ENCODE data around the gene ATG16L2. TPM values are rescaled to one million over a fixed set of nuclear protein-coding genes. Genes with fewer than 3 reads are reported as not detected.

The ATG16L2 gene
- total and polyA plus RNA-seq, 10 of the 15 experiments (the other 5 are each of a cell fraction or from before 2014, with no cell fraction given) = 1.9 to 67.7 (median 30.4) TPM

DNA sequence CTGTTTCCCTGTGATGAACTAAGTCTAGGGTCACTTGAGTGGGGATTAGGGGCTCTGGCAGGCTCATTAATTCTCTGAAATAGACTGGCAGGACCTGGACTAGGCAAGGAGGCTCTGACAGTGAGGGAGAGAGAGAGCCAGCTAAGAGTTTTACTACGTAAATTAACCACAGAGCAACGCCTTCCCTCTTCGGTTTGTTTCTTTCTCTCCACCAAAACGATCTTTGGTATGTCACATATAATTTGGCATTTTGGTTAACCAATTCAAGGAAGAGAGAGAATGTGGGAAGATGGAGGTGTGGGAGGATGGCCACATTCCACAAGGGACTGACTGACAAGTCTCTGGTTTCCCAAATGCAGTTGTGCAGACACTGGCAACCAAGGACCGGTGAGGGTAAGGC, 27.9 kb downstream of the ATG16L2 start (continued):
- TF ChIP-seq SIX5 (IDR thresholded peaks at IDR 0.05; ENCODE audit: low read depth, low read length, severe bottlenecking) (no peak), ZNF217 (IDR thresholded peaks at IDR 0.05) (no peak), ASH2L (IDR thresholded peaks at IDR 0.05; ENCODE audit: borderline replicate concordance, low read depth) (no peak)

DNA sequence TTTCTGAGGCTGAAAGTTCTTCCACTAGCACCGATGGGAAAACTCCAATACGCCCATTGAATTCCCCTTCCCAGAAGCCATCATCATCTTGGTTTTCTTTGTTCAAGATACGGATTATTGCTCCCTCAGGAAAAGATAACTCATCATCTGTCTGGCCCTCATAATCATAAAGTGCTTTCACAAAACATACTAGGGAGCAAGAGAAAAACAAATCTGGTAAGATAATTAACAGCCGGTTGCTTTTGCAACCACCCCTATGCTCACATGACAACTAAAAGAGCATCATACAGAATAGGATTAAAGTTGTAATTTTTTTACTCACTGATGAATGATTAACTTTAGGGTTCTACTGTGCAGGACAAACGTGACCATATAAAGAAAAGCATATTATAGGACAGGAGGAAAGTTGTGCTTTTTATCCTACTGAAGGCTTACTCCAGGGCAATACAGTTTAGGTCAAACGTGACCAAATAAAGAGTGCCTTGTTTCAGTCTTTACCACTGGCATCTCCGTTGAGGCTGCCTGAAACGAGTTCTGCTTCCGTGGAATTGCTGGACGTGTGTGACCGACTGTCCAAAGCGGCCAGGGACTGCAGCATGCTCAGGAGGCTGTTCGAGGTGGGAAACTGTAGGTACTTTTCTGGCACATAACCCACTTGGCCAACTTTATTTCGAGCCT, 28.6 kb downstream of the ATG16L2 start:
- Histone ChIP-seq H3K79me2 (ENCODE audit: control insufficient read depth, insufficient read depth, low read length) (no peaks in the 10 kb centered on the region), H3K9ac (ENCODE audit: control insufficient read depth, insufficient read depth, low read length) (no peak overlapping the region), H3K4me3 (no peak overlapping the region), H3K4me2 (ENCODE audit: control insufficient read depth, insufficient read depth) (no peak overlapping the region), H3K9me3 (replicated peaks; ENCODE audit: control insufficient read depth, insufficient read depth, low read length) (no peaks in the 10 kb centered on the region), H4K20me1 (ENCODE audit: control insufficient read depth, insufficient read depth) (no peaks in the 10 kb centered on the region), H3K4me1 (ENCODE audit: control insufficient read depth, insufficient read depth, low read length) (no peaks in the 10 kb centered on the region), H2AFZ (ENCODE audit: control insufficient read depth, low read depth, low read length) (no peak overlapping the region), H3K36me3 (ENCODE audit: control insufficient read depth in 2 of 2, insufficient read depth in 2 of 2, low read length in 1 of 2) (peaks cover 20 to 48% of the 10 kb centered on the region in 2 experiments), H3K27ac (ENCODE audit: control insufficient read depth, insufficient read depth) (no peak overlapping the region), H3K27me3 (replicated peaks in 1 of 2; ENCODE audit: control insufficient read depth in 2 of 2, insufficient read depth in 2 of 2, low read length in 1 of 2) (no peaks in the 10 kb centered on the region)
- FAIRE-seq (no peak), ATAC-seq (no peak), DNase-seq (ENCODE audit: low read depth, low spot score) (no peak)
- in situ Hi-C loops (cut with MboI) = loop anchor here (25.0 kb wide), 1 partner anchor 345 kb away; no protein-coding TSS in a partner anchor
- no TSS peak for BruUV-seq (replicated peaks)
- TF ChIP-seq CREB1 (IDR thresholded peaks at IDR 0.05; ENCODE audit: low read depth) (no peak), SMC3 (IDR thresholded peaks at IDR 0.05; ENCODE audit: borderline replicate concordance, low read length) (no peak), SMAD1 (IDR thresholded peaks at IDR 0.05; ENCODE audit: low read depth, partially characterized antibody) (no peak), ZNF384 (IDR thresholded peaks at IDR 0.05; ENCODE audit: borderline replicate concordance, low read depth, low read length) (no peak), SMARCA5 (IDR thresholded peaks at IDR 0.05) (no peak)
- ChIA-PET CTCF (no interaction called here), POLR2A (no interaction called here), RAD21 (ENCODE audit: unreplicated experiment) (no interaction called here), SMC1A (ENCODE audit: uncharacterized antibody, unreplicated experiment) (no interaction called here)
- 95% methylated on average over 14 of the region's 14 CpGs for WGBS (ENCODE audit: insufficient coverage, insufficient replicate concordance, low lambda C conversion rate, missing lambda C conversion rate)
- intact Hi-C loops (cut with micrococcal nuclease; ENCODE audit: unreplicated experiment) = no loop called here
